HAP-1 (cell line): Measurements from ENCODE around the gene KLHL41.
A peak's percentile ranks its signal among the peaks of the same experiment; 100 is the strongest.
"Not testable (repeated sequence)": the region's sequence is repeated elsewhere in the genome, so short reads cannot be mapped to it uniquely, and the experiment has no call there.

Experiments
- DNase-seq, 2 experiments: peaks; one replicate each; pipeline ENCODE4 v3.0.0-alpha.2; 2016 to 2020; ENCODE audit warnings: low spot score in 2 of 2
- H3K27me3 ChIP-seq: fragments of 250-450 bp; sonication (Bioruptor Pico); 2 replicates; pipeline ENCODE4 v1.5.1; 2020; ENCODE audit warnings: low read depth, mild to moderate bottlenecking, moderate library complexity
- H3K36me3 ChIP-seq: fragments of 250-450 bp; sonication (Bioruptor Pico); replicated peaks from 2 replicates; pipeline ENCODE4 v1.5.1; 2020; ENCODE audit warnings: mild to moderate bottlenecking
- H3K4me1 ChIP-seq: fragments of 250-450 bp; sonication (Bioruptor Pico); 2 replicates; pipeline ENCODE4 v1.5.1; 2020; ENCODE audit warnings: mild to moderate bottlenecking
- H3K4me3 ChIP-seq: fragments of 250-450 bp; sonication (Bioruptor Pico); 2 replicates; pipeline ENCODE4 v1.5.1; 2020; ENCODE audit warnings: mild to moderate bottlenecking, moderate library complexity
- H3K9me3 ChIP-seq: fragments of 250-450 bp; sonication (Bioruptor Pico); 2 replicates; pipeline ENCODE4 v1.5.1; 2020; ENCODE audit warnings: mild to moderate bottlenecking, moderate library complexity
- in situ Hi-C: fragments of 300-500 bp; cut with MboI; formaldehyde crosslinking; loops from 3 replicates; pipeline ENCODE4 v1.14.3; 2020; ENCODE audit warnings: low sequenced_read_pairs, inconsistent platforms, mixed read lengths

KLHL41 gene

DNA sequence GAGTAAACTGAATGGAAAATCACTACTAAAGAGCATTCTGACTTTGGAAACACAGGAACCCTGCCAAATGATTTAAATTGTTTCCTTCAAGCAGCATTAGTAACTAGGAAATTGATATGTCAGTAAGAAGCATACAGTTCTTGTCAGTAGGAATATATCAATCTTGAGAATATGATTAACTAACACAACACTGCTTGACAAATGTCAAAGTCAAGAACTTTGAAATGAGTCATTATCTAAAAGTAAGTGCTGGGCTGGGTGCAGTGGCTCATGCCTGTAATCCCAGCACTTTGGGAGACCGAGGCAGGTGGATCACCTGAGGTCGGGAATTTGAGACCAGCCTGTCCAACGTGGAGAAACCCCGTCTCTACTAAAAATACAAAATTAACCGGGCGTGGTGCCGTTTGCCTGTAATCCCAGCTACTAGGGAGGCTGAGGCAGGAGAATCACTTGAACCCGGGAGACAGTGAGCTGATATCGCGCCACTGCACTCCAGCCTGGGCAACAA lies 7.0 kb downstream of the KLHL41 start:
- H3K9me3 ChIP-seq, in situ Hi-C loops, H3K27me3 ChIP-seq, H3K36me3 ChIP-seq, DNase-seq, H3K4me3 ChIP-seq: not testable (repeated sequence)
- peaks cover 11% of the 10 kb centered on the region for H3K4me1 ChIP-seq

DNA sequence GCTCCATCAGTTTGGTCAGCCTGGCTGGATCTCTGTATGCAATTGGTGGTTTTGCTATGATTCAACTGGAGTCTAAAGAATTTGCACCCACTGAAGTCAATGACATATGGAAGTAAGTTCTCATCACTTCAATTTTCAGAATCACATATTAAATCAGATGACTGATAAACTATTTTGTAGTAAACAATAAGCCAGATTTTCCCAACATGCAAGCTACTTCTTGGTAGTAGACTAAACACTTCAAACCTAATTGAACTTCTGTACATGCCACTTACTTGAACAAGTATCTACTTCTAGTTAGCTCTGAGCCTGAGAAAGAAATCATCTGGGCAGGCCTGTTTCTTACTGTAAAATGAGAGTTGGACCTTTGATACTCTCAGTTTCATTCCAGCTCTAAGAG lies 11.4 kb downstream of the KLHL41 start:
- DNase-seq: no peak
- no peaks in the 10 kb centered on the region for H3K27me3 ChIP-seq
- no peaks in the 10 kb centered on the region for H3K4me1 ChIP-seq
- in situ Hi-C loops: no loop called here
- H3K36me3 ChIP-seq: no peaks in the 10 kb centered on the region
- H3K4me3 ChIP-seq: no peak overlapping the region
- H3K9me3 ChIP-seq: no peaks in the 10 kb centered on the region

- no peak overlapping the region for H3K4me3 ChIP-seq
- in situ Hi-C loops: no loop called here
- H3K9me3 ChIP-seq: no peaks in the 10 kb centered on the region
- H3K4me1 ChIP-seq: no peaks in the 10 kb centered on the region
- H3K27me3 ChIP-seq: no peaks in the 10 kb centered on the region
- H3K36me3 ChIP-seq: peaks cover 3% of the 10 kb centered on the region
- DNase-seq: no peak
These were observed 14.2 kb downstream of the KLHL41 start for GRCh38 chr2:169523681-169524080.

- in situ Hi-C loops: no loop called here
- peaks cover 6% of the 10 kb centered on the region for H3K36me3 ChIP-seq
- no peaks in the 10 kb centered on the region for H3K4me1 ChIP-seq
- H3K27me3 ChIP-seq: no peaks in the 10 kb centered on the region
- no peak overlapping the region for H3K4me3 ChIP-seq
- DNase-seq: no peak
- H3K9me3 ChIP-seq: no peaks in the 10 kb centered on the region
These were observed 15.9 kb downstream of the KLHL41 start for GRCh38 chr2:169525434-169525833.

DNA sequence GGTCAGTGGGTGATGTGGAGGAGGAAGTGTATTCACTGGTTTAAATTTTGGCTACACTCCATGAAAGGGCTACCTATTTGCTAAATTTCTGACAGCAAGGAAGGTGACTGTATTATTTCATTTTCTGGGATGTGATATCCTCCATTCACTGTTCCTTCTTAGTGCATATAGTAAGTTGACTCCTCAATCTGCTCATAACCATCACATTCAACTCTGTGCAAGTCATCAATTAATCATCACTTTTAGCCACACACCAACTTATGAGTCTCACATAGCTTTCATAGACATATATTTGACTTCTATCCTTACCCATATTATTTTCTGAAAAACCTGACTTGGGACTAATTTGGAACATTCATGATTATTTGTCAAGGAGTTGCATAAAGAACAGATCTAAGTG lies 16.9 kb downstream of the KLHL41 start:
- Histone ChIP-seq H3K4me1 (no peaks in the 10 kb centered on the region), H3K4me3 (no peak overlapping the region), H3K27me3 (no peaks in the 10 kb centered on the region), H3K9me3 (no peaks in the 10 kb centered on the region), H3K36me3 (peaks cover 13% of the 10 kb centered on the region)
- no peak for DNase-seq
- in situ Hi-C loops: no loop called here

DNA sequence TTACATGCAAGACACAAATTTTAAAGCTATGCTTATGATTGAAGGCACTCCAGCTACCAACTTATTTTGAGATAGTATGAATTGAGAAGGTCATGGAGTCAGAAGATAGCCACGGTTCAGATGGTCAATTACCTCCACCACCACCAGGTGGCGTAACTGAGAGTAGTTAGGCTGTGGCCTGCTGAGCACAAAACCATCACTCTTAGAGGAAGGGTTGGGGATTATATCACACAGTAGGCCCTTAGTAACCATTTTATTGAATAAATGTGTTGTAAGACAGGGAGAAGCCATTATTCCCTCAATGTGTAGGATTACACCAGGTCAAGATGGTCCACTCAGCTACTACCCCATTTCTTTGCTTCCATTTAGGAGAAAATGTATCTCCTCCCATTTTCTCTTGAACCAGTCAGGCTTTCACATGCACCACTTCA lies 18.8 kb downstream of the KLHL41 start:
- in situ Hi-C loops: no loop called here
- Histone ChIP-seq H3K36me3 (peaks cover 13% of the 10 kb centered on the region), H3K4me3 (no peak overlapping the region), H3K9me3 (no peaks in the 10 kb centered on the region), H3K4me1 (no peaks in the 10 kb centered on the region), H3K27me3 (no peaks in the 10 kb centered on the region)
- peak; percentile 42 to 86 for DNase-seq

GRCh38 chr2:169539460-169539859 lies 30.0 kb downstream of the KLHL41 start:
- DNase-seq, H3K4me3 ChIP-seq, H3K4me1 ChIP-seq, in situ Hi-C loops, H3K9me3 ChIP-seq, H3K27me3 ChIP-seq: not testable (repeated sequence)
- H3K36me3 ChIP-seq: peaks cover 14% of the 10 kb centered on the region

- no peaks in the 10 kb centered on the region for H3K4me1 ChIP-seq
- in situ Hi-C loops: no loop called here
These were observed 30.6 kb downstream of the KLHL41 start for GRCh38 chr2:169540146-169540545.

GRCh38 chr2:169542433-169542832 lies 32.9 kb downstream of the KLHL41 start:
- Histone ChIP-seq H3K4me1 (no peaks in the 10 kb centered on the region), H3K4me3 (no peak overlapping the region), H3K9me3 (no peaks in the 10 kb centered on the region), H3K36me3 (peaks cover 25% of the 10 kb centered on the region), H3K27me3 (no peaks in the 10 kb centered on the region)
- DNase-seq: no peak
- in situ Hi-C loops: no loop called here

More at GRCh38 chr2:169540146-169540545, 30.6 kb downstream of the KLHL41 start:
- H3K36me3 ChIP-seq: peaks cover 16% of the 10 kb centered on the region
- H3K4me3 ChIP-seq: no peak overlapping the region
- H3K27me3 ChIP-seq: no peaks in the 10 kb centered on the region
- no peak for DNase-seq
- H3K9me3 ChIP-seq: no peaks in the 10 kb centered on the region

GRCh38 chr2:169546756-169547155 lies 37.3 kb downstream of the KLHL41 start:
- Histone ChIP-seq H3K4me1 (peaks cover 6% of the 10 kb centered on the region), H3K4me3 (no peak overlapping the region), H3K9me3 (no peaks in the 10 kb centered on the region), H3K27me3 (no peaks in the 10 kb centered on the region), H3K36me3 (peaks cover 25% of the 10 kb centered on the region)
- in situ Hi-C loops: no loop called here
- DNase-seq: no peak

DNA sequence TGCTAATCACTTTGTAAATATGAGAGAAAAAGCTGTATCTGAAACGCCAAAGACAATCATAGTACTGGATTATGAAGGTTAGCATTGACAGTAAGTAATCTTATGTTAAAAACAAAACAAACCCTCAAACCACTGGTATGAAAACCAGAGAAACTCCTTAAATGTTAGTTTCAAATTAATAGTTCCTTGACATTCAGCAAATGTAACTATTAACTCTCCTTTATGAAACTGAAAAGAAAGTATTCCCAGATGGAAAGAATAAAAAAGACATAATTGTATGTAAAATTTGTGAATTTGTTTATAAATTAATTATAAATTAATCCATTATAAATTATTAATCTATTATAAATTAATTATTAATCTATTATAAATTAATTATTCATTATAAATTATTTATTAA lies 51.9 kb downstream of the KLHL41 start:
- DNase-seq: no peak
- Histone ChIP-seq H3K27me3 (no peaks in the 10 kb centered on the region), H3K4me3 (no peak overlapping the region), H3K36me3 (peaks cover 26% of the 10 kb centered on the region), H3K4me1 (no peaks in the 10 kb centered on the region), H3K9me3 (no peaks in the 10 kb centered on the region; the same call in 1 of the 2 replicates)
- in situ Hi-C loops: no loop called here

- DNase-seq, in situ Hi-C loops, H3K4me3 ChIP-seq, H3K4me1 ChIP-seq, H3K9me3 ChIP-seq, H3K27me3 ChIP-seq: not testable (repeated sequence)
- peaks cover 26% of the 10 kb centered on the region for H3K36me3 ChIP-seq
These were observed 52.6 kb downstream of the KLHL41 start for GRCh38 chr2:169562084-169562483.

GRCh38 chr2:169562519-169562918 lies 53.0 kb downstream of the KLHL41 start:
- H3K36me3 ChIP-seq: peaks cover 26% of the 10 kb centered on the region
- no peak for DNase-seq
- H3K9me3 ChIP-seq: no peaks in the 10 kb centered on the region; the same call in 1 of the 2 replicates
- no peaks in the 10 kb centered on the region for H3K27me3 ChIP-seq
- H3K4me1 ChIP-seq: no peaks in the 10 kb centered on the region
- no peak overlapping the region for H3K4me3 ChIP-seq
- in situ Hi-C loops: no loop called here

- DNase-seq: no peak
- peaks cover 7% of the 10 kb centered on the region for H3K4me1 ChIP-seq
- in situ Hi-C loops: no loop called here
- no peaks in the 10 kb centered on the region for H3K27me3 ChIP-seq
- H3K9me3 ChIP-seq: no peaks in the 10 kb centered on the region; the same call in 1 of the 2 replicates
- H3K36me3 ChIP-seq: peaks cover 17% of the 10 kb centered on the region
- no peak overlapping the region for H3K4me3 ChIP-seq
These were observed 56.2 kb downstream of the KLHL41 start for GRCh38 chr2:169565686-169566085.

DNA sequence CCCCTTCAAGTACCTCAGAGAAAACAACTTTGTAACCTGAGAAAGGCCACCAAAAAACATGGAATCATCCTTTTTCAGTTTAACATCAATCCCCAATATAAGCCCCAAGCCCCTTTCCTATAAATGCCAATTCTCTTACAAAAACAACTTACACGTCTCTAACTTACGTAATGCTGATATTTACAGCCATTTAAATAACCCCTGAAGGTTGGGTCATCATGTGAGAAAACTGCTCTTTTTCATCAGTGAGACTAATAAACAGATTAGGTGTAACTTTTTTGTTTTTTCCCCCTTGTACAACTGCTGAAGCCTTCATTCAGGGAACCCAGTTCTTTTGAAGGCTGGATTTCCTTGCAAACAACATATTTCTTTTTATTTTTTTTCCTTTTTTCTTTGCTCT lies 60.4 kb downstream of the KLHL41 start:
- DNase-seq: no peak
- in situ Hi-C loops: no loop called here
- no peak overlapping the region for H3K4me3 ChIP-seq
- no peaks in the 10 kb centered on the region for H3K27me3 ChIP-seq
- no peaks in the 10 kb centered on the region for H3K9me3 ChIP-seq
- H3K4me1 ChIP-seq: peaks cover 16% of the 10 kb centered on the region
- H3K36me3 ChIP-seq: peaks cover 7% of the 10 kb centered on the region
